Astrocyte of the hippocampus (primary cell): ENCODE data around the gene UGGT1.
A peak's percentile ranks its signal among the peaks of the same experiment; 100 is the strongest.

ENCODE experiments used
- DNase-seq: peaks from one replicate; pipeline ENCODE4 v3.0.0; 2011; ENCODE audit warnings: low read depth, low spot score

The UGGT1 gene

DNA sequence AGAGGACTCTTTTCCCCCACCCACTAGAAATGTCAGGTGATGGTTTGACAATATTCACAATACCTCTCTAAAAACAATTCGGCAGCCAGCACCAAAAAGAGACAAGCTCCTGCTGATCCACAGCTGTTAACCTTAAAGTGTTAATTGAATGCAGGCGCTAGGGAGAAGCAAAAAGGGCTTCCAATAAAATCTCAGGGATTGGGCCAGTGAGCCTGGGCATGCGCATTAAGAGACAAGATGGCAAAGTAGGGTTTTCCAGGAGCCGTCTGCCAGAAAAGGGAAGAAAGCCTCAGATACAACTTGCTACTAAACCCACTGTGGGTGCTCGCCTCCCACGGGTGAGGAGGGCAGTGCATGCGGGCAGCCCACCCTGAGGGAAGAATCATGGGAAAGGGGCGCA, 128.9 kb downstream of the UGGT1 start:
- DNase-seq, result no peak

GRCh38 chr2:128227862-128228261, 136.9 kb downstream of the UGGT1 start:
- no peak for DNase-seq

- DNase-seq, result no peak
Measured at GRCh38 chr2:128228894-128229293, 137.9 kb downstream of the UGGT1 start.

GRCh38 chr2:128232965-128233789, 142.2 kb downstream of the UGGT1 start:
- DNase-seq, result peak; percentile 92

DNA sequence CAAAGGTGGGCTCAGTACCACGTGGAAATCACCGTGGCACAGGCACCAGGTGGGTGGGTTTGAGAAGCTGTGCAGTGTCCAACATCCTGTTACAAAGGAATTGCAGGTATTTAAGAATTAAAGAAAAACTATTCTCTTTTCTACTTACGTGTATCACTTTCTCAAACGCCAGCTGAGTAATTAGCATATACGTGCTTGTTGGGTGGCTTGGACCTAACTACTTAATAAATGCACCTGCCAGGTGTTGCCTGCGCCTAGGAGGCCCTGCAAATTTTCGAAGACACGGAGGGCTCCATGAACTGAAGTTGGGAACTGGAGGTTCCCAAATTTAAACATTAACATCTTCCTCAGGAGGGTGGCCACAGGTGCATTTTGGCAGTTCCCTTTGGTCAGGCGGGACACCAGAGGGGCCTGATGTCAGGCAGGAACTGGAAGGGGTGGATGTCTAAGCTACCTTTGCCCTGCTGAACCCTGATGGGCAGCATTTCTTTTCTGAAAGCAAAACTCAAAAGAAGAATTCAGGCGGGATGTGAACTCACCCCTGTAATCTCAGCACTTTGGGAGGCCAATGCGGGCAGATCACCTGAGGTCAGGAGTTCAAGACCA, 142.9 kb downstream of the UGGT1 start:
- no peak for DNase-seq

DNA sequence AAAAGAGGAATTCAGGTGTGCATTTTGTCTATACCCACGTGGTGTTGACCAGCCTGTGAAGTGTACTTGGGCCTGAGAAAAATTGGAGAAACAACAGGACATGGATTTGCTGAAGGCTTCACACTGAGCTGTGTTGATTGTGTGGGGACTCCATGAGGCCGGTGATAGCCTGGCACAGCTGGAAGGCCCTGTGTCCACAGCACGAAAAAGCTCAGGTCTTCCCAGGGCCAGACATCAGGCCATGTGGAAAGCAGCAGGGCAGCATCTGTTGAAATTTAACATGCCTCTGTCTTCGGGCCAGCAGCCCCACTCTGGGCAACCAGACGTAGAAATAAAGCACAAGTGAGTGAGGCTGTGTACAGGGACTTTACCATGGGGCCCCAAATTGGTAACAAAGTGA, 143.6 kb downstream of the UGGT1 start:
- no peak for DNase-seq

DNA sequence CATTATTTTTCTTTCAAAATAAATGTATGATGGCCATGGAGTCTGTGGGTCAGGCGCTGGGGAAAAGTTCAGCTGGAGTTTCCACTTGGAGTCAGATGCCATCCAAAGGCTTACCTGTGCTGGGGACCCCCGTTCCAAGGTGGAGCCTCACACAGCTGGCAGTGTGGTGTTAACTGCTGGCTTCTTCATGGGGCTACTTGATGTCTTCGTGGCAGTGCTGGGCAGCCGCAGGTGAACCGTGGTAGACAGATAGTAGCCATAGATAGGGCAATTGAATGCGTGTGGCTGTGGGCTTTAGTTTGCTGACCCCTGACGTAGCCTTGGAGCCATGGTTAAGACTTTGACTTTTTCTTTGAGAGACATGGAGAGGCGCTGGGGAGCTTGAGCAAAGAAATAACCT, 144.6 kb downstream of the UGGT1 start:
- DNase-seq, result no peak

GRCh38 chr2:128236491-128237035, 145.6 kb downstream of the UGGT1 start:
- DNase-seq, result peak; percentile 80

GRCh38 chr2:128237081-128237534, 146.1 kb downstream of the UGGT1 start:
- peak; percentile 29 for DNase-seq

DNA sequence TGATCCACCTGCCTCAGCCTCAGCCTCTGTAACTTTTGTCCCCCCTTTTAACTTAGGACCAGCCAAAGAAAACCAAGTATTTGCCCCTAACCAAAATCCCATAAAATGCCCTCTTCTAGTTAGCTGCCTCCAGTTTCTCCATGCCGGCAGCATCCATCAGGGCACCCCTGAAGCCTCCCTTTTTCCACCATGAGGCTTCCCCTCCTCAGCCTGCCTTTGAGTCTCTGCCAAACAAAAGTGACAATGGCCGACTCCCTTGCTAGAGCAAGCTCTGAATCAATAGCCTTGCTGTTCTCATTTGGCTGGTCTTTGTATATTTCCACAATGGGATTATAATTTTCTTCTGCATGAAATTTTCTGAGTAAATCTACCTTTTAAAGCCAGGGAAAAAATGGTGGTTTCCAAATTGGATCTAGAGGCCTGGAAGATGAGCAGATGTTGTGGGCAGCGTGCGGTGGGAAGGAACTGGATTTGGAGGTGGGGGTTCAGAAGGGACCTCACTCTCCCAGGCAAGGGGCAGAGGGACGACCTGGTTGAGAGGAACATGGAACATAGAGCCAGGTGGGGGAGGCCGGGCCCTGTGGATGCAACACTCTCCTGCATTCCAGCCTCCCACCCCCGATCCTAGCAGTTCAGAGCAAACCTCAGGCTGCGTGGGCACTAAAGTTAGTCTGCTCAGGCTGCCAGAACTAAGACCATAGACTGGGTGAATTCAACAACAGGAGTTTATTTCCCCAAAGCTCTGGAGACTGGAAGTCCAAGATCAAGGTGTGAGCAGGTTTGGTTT, 147.1 kb downstream of the UGGT1 start:
- no peak for DNase-seq

DNA sequence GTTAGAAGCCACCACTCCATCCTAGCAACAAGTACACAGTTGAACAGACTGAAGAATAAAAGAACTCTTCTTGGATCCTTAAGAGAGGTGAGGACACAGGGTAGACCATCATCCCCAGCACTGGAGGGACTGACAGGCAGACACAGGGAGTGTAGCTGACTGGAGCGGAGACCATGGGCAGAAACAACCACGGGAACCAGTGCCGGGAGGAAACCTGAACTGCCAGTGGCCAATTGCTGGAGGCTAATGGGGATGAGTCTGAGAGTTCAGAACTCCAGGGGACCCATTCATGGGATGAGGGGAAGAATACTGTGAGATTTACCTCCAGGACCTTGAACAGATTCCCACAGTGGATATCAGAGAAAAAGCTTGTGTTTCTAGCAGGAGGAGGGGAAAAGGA, 150.9 kb downstream of the UGGT1 start:
- no peak for DNase-seq
